GM12878 (cell line): Measurements from ENCODE around the gene DNASE2B. TPM values are rescaled to one million over a fixed set of nuclear protein-coding genes. Genes with fewer than 3 reads are reported as not detected.

Experiments
- ATAC-seq: fragments of 200-7000 bp; cut with Tn5 transposase; 3 replicates; pipeline ENCODE4 v1.9.1; 2020; ENCODE audit warnings: mild to moderate bottlenecking, moderate library complexity
- BruUV-seq: library from RNA; stranded (reverse); fragments of 400-500 nt; replicated peaks from 2 replicates; lab custom pipeline; 2021; lab: Mats Ljungman, UMichigan
- CTCF ChIA-PET: fragments of 300-600 bp; sonication (Branson Sonifier 250); formaldehyde crosslinking; extraction: SDS; loops from one replicate; lab custom pipeline; 2021; ENCODE audit warnings: inconsistent platforms; lab: Yijun Ruan, JAX
- POLR2A ChIA-PET: fragments of 350-600 bp; formaldehyde crosslinking; extraction: SDS; loops from one replicate; lab custom pipeline; 2021; ENCODE audit warnings: inconsistent platforms; lab: Charles Lee
- RAD21 ChIA-PET: fragments of 300-600 bp; sonication (Branson Sonifier 250); formaldehyde crosslinking; loops from one replicate; lab custom pipeline; 2023; ENCODE audit warnings: antibody characterized with exemption; ENCODE audit not compliant: unreplicated experiment; lab: Charles Lee
- SMC1A ChIA-PET: fragments of 300-600 bp; sonication (Branson Sonifier 250); formaldehyde crosslinking; loops from one replicate; lab custom pipeline; 2023; ENCODE audit not compliant: unreplicated experiment, uncharacterized antibody; lab: Charles Lee
- DNase-seq: peaks from one replicate; pipeline ENCODE4 v3.0.0-alpha.2; 2011; ENCODE audit warnings: low read depth, low spot score
- FAIRE-seq: peaks from 3 replicates; lab custom pipeline; 2011; peaks lifted over from hg19 to GRCh38; lab: Jason Lieb, UNC
- H2AFZ ChIP-seq: 2 replicates; pipeline ENCODE4 v1.6.0; 2011; ENCODE audit warnings: low read depth, low read length, control low read depth; ENCODE audit not compliant: control insufficient read depth
- H3K27ac ChIP-seq: 2 replicates; pipeline ENCODE4 v1.5.1; 2011; ENCODE audit warnings: control low read depth; ENCODE audit not compliant: control insufficient read depth, insufficient read depth
- H3K27me3 ChIP-seq, 2 experiments: replicated peaks in 1 of 2; 2 replicates each; pipeline versions ENCODE4 v1.6.0 to v1.6.1; 2011; ENCODE audit warnings: low read length in 1 of 2; ENCODE audit not compliant: control insufficient read depth in 2 of 2, insufficient read depth in 2 of 2
- H3K36me3 ChIP-seq, 2 experiments: 2 replicates each; pipeline ENCODE4 v1.5.1; 2011; ENCODE audit warnings: low read length in 1 of 2; ENCODE audit not compliant: control insufficient read depth in 2 of 2, insufficient read depth in 2 of 2
- H3K4me1 ChIP-seq: 2 replicates; pipeline ENCODE4 v1.6.1; 2011; ENCODE audit warnings: mild to moderate bottlenecking, low read length, moderate library complexity, mixed read lengths; ENCODE audit not compliant: control insufficient read depth, insufficient read depth
- H3K4me2 ChIP-seq: 2 replicates; pipeline ENCODE4 v1.6.0; 2011; ENCODE audit warnings: control low read depth; ENCODE audit not compliant: control insufficient read depth, insufficient read depth
- H3K4me3 ChIP-seq: fragments of 200-600 bp; sonication (generic); 2 replicates; pipeline ENCODE4 v1.5.1; 2016
- H3K79me2 ChIP-seq: 2 replicates; pipeline ENCODE4 v1.6.0; 2011; ENCODE audit warnings: low read length; ENCODE audit not compliant: control insufficient read depth, insufficient read depth
- H3K9ac ChIP-seq: 2 replicates; pipeline ENCODE4 v1.8.0; 2011; ENCODE audit warnings: low read length, control low read depth, mixed read lengths; ENCODE audit not compliant: control insufficient read depth, insufficient read depth
- H3K9me3 ChIP-seq: replicated peaks from 3 replicates; pipeline ENCODE4 v1.5.1; 2011; ENCODE audit warnings: mild to moderate bottlenecking, low read length; ENCODE audit not compliant: control insufficient read depth, insufficient read depth
- H4K20me1 ChIP-seq: 2 replicates; pipeline ENCODE4 v1.6.0; 2011; ENCODE audit not compliant: control insufficient read depth, insufficient read depth
- ATF2 ChIP-seq: IDR thresholded peaks from 2 replicates; pipeline ENCODE4 v1.6.1; 2012; ENCODE audit warnings: low read length, inconsistent platforms
- BCLAF1 ChIP-seq: fragments of 450-650 bp; IDR thresholded peaks from 2 replicates; pipeline ENCODE4 v1.6.1; 2017; ENCODE audit warnings: antibody characterized with exemption, mild to moderate bottlenecking, moderate library complexity
- BRCA1 ChIP-seq: IDR thresholded peaks from 2 replicates; pipeline ENCODE4 v1.6.1; 2011; ENCODE audit warnings: low read depth, low read length, improper control_type of control experiment
- EP300 ChIP-seq, 2 experiments: fragments of 150-350 bp in 1 of 2; IDR thresholded peaks; 2 replicates each; pipeline ENCODE4 v1.6.1; 2011 to 2012; ENCODE audit warnings: low read depth in 2 of 2, low read length in 2 of 2, borderline replicate concordance in 1 of 2, improper control_type of control experiment in 1 of 2, inconsistent platforms in 1 of 2; ENCODE audit not compliant: control insufficient read depth in 1 of 2
- HDAC2 ChIP-seq: fragments of 200-600 bp; sonication (generic); IDR thresholded peaks from 2 replicates; pipeline ENCODE4 v1.6.1; 2017
- HDAC6 ChIP-seq: fragments of 200-600 bp; sonication (generic); IDR thresholded peaks from one replicate; pipeline ENCODE4 v1.8.0; 2017; ENCODE audit warnings: antibody characterized with exemption; ENCODE audit not compliant: unreplicated experiment
- MYB ChIP-seq: fragments of 150-350 bp; IDR thresholded peaks from 2 replicates; pipeline ENCODE4 v1.6.1; 2014; ENCODE audit warnings: mild to moderate bottlenecking, low read depth, low read length, borderline replicate concordance
- POLR2A ChIP-seq: IDR thresholded peaks from 2 replicates; pipeline ENCODE4 v1.6.1; 2011; ENCODE audit warnings: low read depth, mild to moderate bottlenecking, low read length
- SKIL ChIP-seq: fragments of 450-650 bp; IDR thresholded peaks from 2 replicates; pipeline ENCODE4 v1.6.1; 2017; ENCODE audit warnings: mild to moderate bottlenecking, low read depth, inconsistent platforms; ENCODE audit not compliant: poor library complexity, severe bottlenecking
- SMARCA5 ChIP-seq: fragments of 450-650 bp; IDR thresholded peaks from 2 replicates; pipeline ENCODE4 v1.6.1; 2017; ENCODE audit warnings: mild to moderate bottlenecking
- SRF ChIP-seq, 2 experiments: IDR thresholded peaks; 2 replicates each; pipeline ENCODE4 v1.6.1; 2011; ENCODE audit warnings: low read depth in 2 of 2, low read length in 2 of 2, mild to moderate bottlenecking in 1 of 2, moderate library complexity in 1 of 2
- STAT3 ChIP-seq: IDR thresholded peaks from 2 replicates; pipeline ENCODE4 v1.6.1; 2011; ENCODE audit warnings: low read depth, low read length, improper control_type of control experiment
- TCF7 ChIP-seq: IDR thresholded peaks from 2 replicates; pipeline ENCODE4 v1.6.1; 2014; ENCODE audit warnings: antibody characterized with exemption, borderline replicate concordance
- YY1 ChIP-seq: IDR thresholded peaks from 2 replicates; pipeline ENCODE4 v1.6.1; 2011; ENCODE audit warnings: low read depth, mild to moderate bottlenecking, low read length
- ZNF217 ChIP-seq: fragments of 450-650 bp; IDR thresholded peaks from 2 replicates; pipeline ENCODE4 v1.6.1; 2017; ENCODE audit warnings: antibody characterized with exemption, mild to moderate bottlenecking
- WGBS: methylation state at CpG from one replicate; pipeline ENCODE4 v1.1.6; 2016; ENCODE audit warnings: low lambda C conversion rate; ENCODE audit not compliant: insufficient replicate concordance, insufficient coverage; ENCODE audit errors: missing lambda C conversion rate; 5-methylcytosine and 5-hydroxymethylcytosine counted together
- in situ Hi-C: fragments of 300-500 bp; cut with MboI; formaldehyde crosslinking; loops from 9 replicates; pipeline ENCODE4 v1.14.3; 2018; ENCODE audit warnings: mixed read lengths
- intact Hi-C: fragments of 100-400 bp; cut with micrococcal nuclease; formaldehyde crosslinking; loops from one replicate; pipeline ENCODE4 v1.14.2; 2022; ENCODE audit not compliant: unreplicated experiment
- polyA plus RNA-seq, 11 experiments: library from polyadenylated mRNA; depleted of rRNA in 4 of 11; unstranded in 6 of 11; stranded (reverse) in 5 of 11; fragments of >200 nt; fragmentation: Nextera tagmentation in 4 of 11; fragmentation: Illumina TruSeq in 1 of 11; extraction: Ambion mirVana in 4 of 11; extraction: Trizol in 1 of 11; gene quantifications; 1 replicate in 1 of 11; 2 replicates in 10 of 11; pipeline versions ENCODE4 v1.2.1 to v1.2.3, GENCODE V29; 2011 to 2016; ENCODE audit warnings: inconsistent platforms in 2 of 11, missing spikeins in 2 of 11, low read depth in 1 of 11
- total RNA-seq, 4 experiments: library from RNA; depleted of rRNA in 3 of 4; stranded (reverse); fragments of >200 nt in 3 of 4; fragmentation: Illumina TruSeq in 1 of 4; extraction: Trizol in 1 of 4; gene quantifications; 2 replicates each; pipeline versions ENCODE4 v1.2.1 to v1.2.3, GENCODE V29; 2013 to 2021
- TF ChIP-seq, protein P1 (sequence below): IDR thresholded peaks from 2 replicates; pipeline ENCODE4 v1.6.1; 2011; ENCODE audit warnings: low read depth, low read length, improper control_type of control experiment, borderline replicate concordance

DNASE2B gene
- total and polyA plus RNA-seq, 10 of the 15 experiments (the other 5 are each of a cell fraction or from before 2014, with no cell fraction given): not detected

DNA sequence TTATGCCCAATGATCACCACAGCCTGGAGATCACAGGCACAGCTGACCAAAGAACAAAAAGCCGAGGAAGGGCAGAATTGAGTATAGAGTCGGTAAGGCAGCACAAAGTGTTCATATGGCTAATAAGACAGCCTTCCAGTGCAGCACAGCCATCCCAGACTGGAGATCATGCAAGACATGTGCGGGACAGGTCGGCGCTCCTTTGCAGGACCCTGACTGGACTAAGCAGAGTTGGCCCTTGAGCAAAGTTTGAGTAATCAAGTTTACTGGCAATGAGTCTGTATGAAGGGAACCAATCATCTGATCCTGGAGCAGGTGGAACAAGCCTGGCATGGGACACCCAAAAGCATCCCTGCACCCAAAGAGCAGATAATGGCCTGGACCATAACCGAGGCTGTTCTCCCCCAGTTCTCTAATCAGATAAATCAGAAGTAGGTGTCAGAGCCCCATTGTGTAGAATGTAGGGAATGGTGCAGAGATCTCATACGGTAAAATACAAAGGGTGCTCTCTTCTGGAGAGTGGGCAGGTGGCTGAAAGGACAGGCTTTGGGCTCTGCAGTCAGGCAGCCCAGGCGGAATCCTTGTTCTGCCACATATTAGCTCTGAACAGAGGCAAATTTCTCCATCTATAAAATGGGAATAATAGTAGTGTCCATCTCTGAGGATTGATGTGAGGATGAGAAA, 10.7 kb upstream of the DNASE2B start:
- FAIRE-seq (no peak), ATAC-seq (no peak), DNase-seq (no peak)
- in situ Hi-C loops: no loop called here
- Histone ChIP-seq H3K4me2 (no peak overlapping the region), H2AFZ (no peak overlapping the region), H3K27ac (no peak overlapping the region), H3K79me2 (no peaks in the 10 kb centered on the region), H4K20me1 (no peaks in the 10 kb centered on the region), H3K27me3 (no peaks in the 10 kb centered on the region), H3K36me3 (no peaks in the 10 kb centered on the region), H3K4me3 (no peak overlapping the region), H3K9me3 (no peaks in the 10 kb centered on the region), H3K9ac (no peak overlapping the region), H3K4me1 (peaks cover 10% of the 10 kb centered on the region)
- RAD21 ChIA-PET: no interaction called here
- POLR2A ChIA-PET: no interaction called here
- BruUV-seq: no TSS peak
- SMC1A ChIA-PET: interaction anchor here (1.0 kb wide), 1 partner anchor 10 kb away, joined by 3 read pairs; no protein-coding TSS in a partner anchor
- 69% methylated on average over 8 of the region's 8 CpGs for WGBS
- CTCF ChIA-PET: no interaction called here
- no peak for TF ChIP-seq SKIL
- no peak for TF ChIP-seq TCF7
- TF ChIP-seq BRCA1: no peak
- no peak for TF ChIP-seq HDAC2
- no peak for TF ChIP-seq HDAC6
- no peak for TF ChIP-seq SRF (IDR thresholded peaks at IDR 0.05; ENCODE audit: low read depth in 2 of 2, low read length in 2 of 2)
- TF ChIP-seq STAT3: no peak
- no peak for TF ChIP-seq YY1
- TF ChIP-seq ATF2: no peak
- TF ChIP-seq ZNF217: no peak
- no peak for TF ChIP-seq EP300 (IDR thresholded peaks at IDR 0.05; ENCODE audit: borderline replicate concordance in 1 of 2, control insufficient read depth in 1 of 2, low read depth in 2 of 2, low read length in 2 of 2)
- no peak for TF ChIP-seq BCLAF1
- TF ChIP-seq, protein P1, sequence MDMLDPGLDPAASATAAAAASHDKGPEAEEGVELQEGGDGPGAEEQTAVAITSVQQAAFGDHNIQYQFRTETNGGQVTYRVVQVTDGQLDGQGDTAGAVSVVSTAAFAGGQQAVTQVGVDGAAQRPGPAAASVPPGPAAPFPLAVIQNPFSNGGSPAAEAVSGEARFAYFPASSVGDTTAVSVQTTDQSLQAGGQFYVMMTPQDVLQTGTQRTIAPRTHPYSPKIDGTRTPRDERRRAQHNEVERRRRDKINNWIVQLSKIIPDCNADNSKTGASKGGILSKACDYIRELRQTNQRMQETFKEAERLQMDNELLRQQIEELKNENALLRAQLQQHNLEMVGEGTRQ: no peak
- no peak for TF ChIP-seq MYB
- no peak for TF ChIP-seq POLR2A
- TF ChIP-seq SMARCA5: no peak
- intact Hi-C loops: no loop called here
